Caco-2 (cell line): ENCODE results near the gene UBASH3B. TPM values are rescaled to one million over a fixed set of nuclear protein-coding genes. Genes with fewer than 3 reads are reported as not detected.

Experiments
- BruUV-seq: library from RNA; stranded (reverse); fragments of 400-500 nt; replicated peaks from 2 replicates; lab custom pipeline; 2021; lab: Mats Ljungman, UMichigan
- CTCF ChIA-PET: fragments of 300-600 bp; sonication (Branson Sonifier 250); formaldehyde crosslinking; loops from one replicate; lab custom pipeline; 2022; ENCODE audit warnings: antibody characterized with exemption; lab: Charles Lee
- POLR2A ChIA-PET: fragments of 300-600 bp; sonication (Branson Sonifier 250); formaldehyde crosslinking; loops from one replicate; lab custom pipeline; 2022; ENCODE audit warnings: antibody characterized with exemption; lab: Charles Lee
- DNase-seq, 2 experiments: peaks; one replicate each; pipeline versions ENCODE4 v3.0.0 to v3.0.0-alpha.2; 2020 to 2022
- H3K27me3 ChIP-seq: replicated peaks from 2 replicates; pipeline ENCODE4 v1.6.0; 2011; ENCODE audit warnings: low read length; ENCODE audit not compliant: control insufficient read depth, insufficient read depth
- H3K36me3 ChIP-seq: 2 replicates; pipeline ENCODE4 v1.5.1; 2011; ENCODE audit warnings: low read length; ENCODE audit not compliant: control insufficient read depth, insufficient read depth
- H3K4me1 ChIP-seq: fragments of 250-450 bp; sonication (Bioruptor Pico); 2 replicates; pipeline ENCODE4 v1.5.1; 2020; ENCODE audit warnings: mild to moderate bottlenecking
- H3K4me3 ChIP-seq: 2 replicates; pipeline ENCODE4 v1.5.1; 2011; ENCODE audit warnings: low read depth, mild to moderate bottlenecking, control low read depth, low read length
- H3K9me3 ChIP-seq: fragments of 250-450 bp; sonication (Bioruptor Pico); 2 replicates; pipeline ENCODE4 v1.5.1; 2020; ENCODE audit warnings: mild to moderate bottlenecking, moderate library complexity
- H3K27ac Mint-ChIP-seq: one replicate; pipeline ENCODE4 v1.8.0; 2022; ENCODE audit warnings: mixed read lengths; ENCODE audit not compliant: unreplicated experiment
- H3K27me3 Mint-ChIP-seq: one replicate; pipeline ENCODE4 v1.8.0; 2022; ENCODE audit warnings: mixed read lengths; ENCODE audit not compliant: insufficient read depth, unreplicated experiment
- H3K36me3 Mint-ChIP-seq: one replicate; pipeline ENCODE4 v1.8.0; 2022; ENCODE audit warnings: mild to moderate bottlenecking, mixed read lengths; ENCODE audit not compliant: insufficient read depth, unreplicated experiment
- H3K4me1 Mint-ChIP-seq: one replicate; pipeline ENCODE4 v1.8.0; 2022; ENCODE audit warnings: low read depth, mixed read lengths; ENCODE audit not compliant: unreplicated experiment
- H3K4me3 Mint-ChIP-seq: one replicate; pipeline ENCODE4 v1.8.0; 2022; ENCODE audit warnings: mild to moderate bottlenecking, moderate library complexity, mixed read lengths; ENCODE audit not compliant: unreplicated experiment
- H3K9me3 Mint-ChIP-seq: one replicate; pipeline ENCODE4 v1.8.0; 2022; ENCODE audit warnings: mixed read lengths; ENCODE audit not compliant: unreplicated experiment
- CTCF ChIP-seq, 2 experiments: fragments of 200-600 bp in 1 of 2; IDR thresholded peaks; 1 replicate in 1 of 2; 2 replicates in 1 of 2; pipeline versions ENCODE4 v1.5.1 to v1.8.0; 2011 to 2022; ENCODE audit warnings: antibody characterized with exemption in 1 of 2, control low read depth in 1 of 2, inconsistent platforms in 1 of 2, low read depth in 1 of 2, low read length in 1 of 2, mild to moderate bottlenecking in 1 of 2, moderate library complexity in 1 of 2; ENCODE audit not compliant: insufficient read depth in 1 of 2, severe bottlenecking in 1 of 2, unreplicated experiment in 1 of 2
- intact Hi-C: fragments of 100-400 bp; cut with micrococcal nuclease; formaldehyde crosslinking; loops from one replicate; pipeline ENCODE4 v1.10.0; 2022; ENCODE audit not compliant: unreplicated experiment
- total RNA-seq: library from RNA; stranded (reverse); gene quantifications from 2 replicates; pipeline ENCODE4 v1.2.3, GENCODE V29; 2022

The UBASH3B gene
- total RNA-seq, 1 experiment from 2014 or later, result 21.5 TPM

GRCh38 chr11:122649116-122649515, 6.4 kb upstream of the UBASH3B start:
- no peaks in the 10 kb centered on the region; the same call in 1 of the 2 replicates for H3K27me3 ChIP-seq
- ChIA-PET CTCF (no interaction called here), POLR2A (no interaction called here)
- H3K4me1 ChIP-seq, result no peaks in the 10 kb centered on the region
- H3K9me3 ChIP-seq, result no peaks in the 10 kb centered on the region
- no peaks in the 10 kb centered on the region for H3K36me3 ChIP-seq
- H3K4me3 Mint-ChIP-seq, result no peak overlapping the region
- H3K4me3 ChIP-seq, result no peak overlapping the region
- no peak for DNase-seq
- no peaks in the 10 kb centered on the region for H3K27me3 Mint-ChIP-seq
- no peaks in the 10 kb centered on the region for H3K36me3 Mint-ChIP-seq
- H3K4me1 Mint-ChIP-seq, result no peaks in the 10 kb centered on the region
- no TSS peak for BruUV-seq
- intact Hi-C loops, result no loop called here
- no peak for TF ChIP-seq CTCF (IDR thresholded peaks at IDR 0.05; ENCODE audit: insufficient read depth in 1 of 2, low read depth in 1 of 2, low read length in 1 of 2, severe bottlenecking in 1 of 2, unreplicated experiment in 1 of 2)
- H3K27ac Mint-ChIP-seq, result no peak overlapping the region
- no peaks in the 10 kb centered on the region for H3K9me3 Mint-ChIP-seq

- intact Hi-C loops, result no loop called here
- Mint-ChIP-seq H3K27me3 (no peaks in the 10 kb centered on the region), H3K36me3 (no peaks in the 10 kb centered on the region), H3K4me3 (no peak overlapping the region), H3K27ac (no peak overlapping the region), H3K9me3 (no peaks in the 10 kb centered on the region), H3K4me1 (peaks cover 6% of the 10 kb centered on the region)
- Histone ChIP-seq H3K36me3 (no peaks in the 10 kb centered on the region), H3K27me3 (no peaks in the 10 kb centered on the region; the same call in 1 of the 2 replicates), H3K4me3 (no peak overlapping the region), H3K4me1 (0 out of 2 replicates have a peak, but pooled peaks cover 4% of the 10 kb centered on the region), H3K9me3 (no peaks in the 10 kb centered on the region)
- BruUV-seq, result no TSS peak
- CTCF ChIA-PET, result no interaction called here
- no peak for DNase-seq
- no peak for TF ChIP-seq CTCF (IDR thresholded peaks at IDR 0.05; ENCODE audit: insufficient read depth in 1 of 2, low read depth in 1 of 2, low read length in 1 of 2, severe bottlenecking in 1 of 2, unreplicated experiment in 1 of 2)
- POLR2A ChIA-PET, result no interaction called here
Observed at GRCh38 chr11:122650619-122651018, 4.9 kb upstream of the UBASH3B start.

GRCh38 chr11:122652495-122652894, 3.0 kb upstream of the UBASH3B start:
- Mint-ChIP-seq H3K36me3 (peaks cover 9% of the 10 kb centered on the region), H3K27me3 (no peaks in the 10 kb centered on the region), H3K4me1 (peaks cover 6% of the 10 kb centered on the region), H3K27ac (no peak overlapping the region), H3K9me3 (no peaks in the 10 kb centered on the region), H3K4me3 (no peak overlapping the region)
- Histone ChIP-seq H3K36me3 (no peaks in the 10 kb centered on the region), H3K4me1 (0 out of 2 replicates have a peak, but pooled peaks cover 4% of the 10 kb centered on the region), H3K27me3 (no peaks in the 10 kb centered on the region; the same call in 1 of the 2 replicates), H3K9me3 (no peaks in the 10 kb centered on the region), H3K4me3 (no peak overlapping the region)
- intact Hi-C loops, result no loop called here
- ChIA-PET CTCF (no interaction called here), POLR2A (no interaction called here)
- DNase-seq, result no peak
- no TSS peak for BruUV-seq
- no peak for TF ChIP-seq CTCF (IDR thresholded peaks at IDR 0.05; ENCODE audit: insufficient read depth in 1 of 2, low read depth in 1 of 2, low read length in 1 of 2, severe bottlenecking in 1 of 2, unreplicated experiment in 1 of 2)
